ENCODE results near the gene TMEM140. TPM values are rescaled to one million over a fixed set of nuclear protein-coding genes. Genes with fewer than 3 reads are reported as not detected.
A peak's percentile ranks its signal among the peaks of the same experiment; 100 is the strongest.

The TMEM140 gene
- total and polyA plus RNA-seq, 9 of the 15 experiments (the other 6 are each of a cell fraction or from before 2014, with no cell fraction given) = 0.03 to 0.82 (median 0.23) TPM

DNA sequence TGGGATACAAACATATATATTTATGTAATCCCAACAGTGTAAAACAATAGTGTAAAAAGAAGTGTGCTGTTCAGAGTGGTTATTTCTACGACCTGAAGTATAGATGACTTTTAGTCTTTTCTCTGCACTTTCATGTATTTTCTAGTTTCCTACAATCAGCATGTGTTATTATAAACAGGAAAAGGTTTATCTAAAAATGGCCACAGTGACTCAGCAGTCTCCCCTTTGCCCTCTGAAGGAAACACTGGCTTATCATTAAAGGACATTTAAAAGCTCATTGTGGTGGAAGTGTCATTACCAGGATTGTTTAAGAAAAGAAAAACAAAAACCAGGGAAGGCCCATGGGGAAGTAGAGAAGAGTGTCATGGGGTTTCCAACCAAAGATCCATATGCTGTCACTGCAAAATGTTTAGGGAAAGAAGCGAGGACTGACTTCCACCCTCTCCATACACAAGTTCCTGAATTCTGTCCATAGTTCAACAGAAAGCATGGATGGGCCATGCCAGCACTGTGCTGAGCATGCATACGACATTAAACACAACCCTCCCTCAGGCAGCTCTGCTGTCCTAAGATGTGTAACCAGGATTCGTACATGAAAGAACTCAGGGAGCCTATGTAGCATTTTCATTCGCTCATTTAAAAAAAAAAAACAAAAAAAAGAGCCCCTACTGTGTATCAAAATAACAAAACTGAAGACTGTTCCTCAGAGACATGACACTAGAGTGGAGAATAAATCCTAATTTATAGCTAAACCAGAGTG is 12.4 kb downstream of the TMEM140 start (continued):
- TF ChIP-seq TEAD4 (IDR thresholded peaks at IDR 0.05; ENCODE audit: low read length) (peak; percentile 70), TEAD4 (CRISPR knock-in tag; IDR thresholded peaks at IDR 0.05; ENCODE audit: borderline replicate concordance) (no peak), CHAMP1 (IDR thresholded peaks at IDR 0.05) (peak; percentile 73), JUN (IDR thresholded peaks at IDR 0.05; ENCODE audit: borderline replicate concordance, low read depth, low read length) (0 out of 2 replicates have a peak, but pooled peaks have one; percentile 67), JUN (CRISPR knock-in tag; IDR thresholded peaks at IDR 0.05; ENCODE audit: borderline replicate concordance) (no peak), TAF9B (IDR thresholded peaks at IDR 0.05; ENCODE audit: partially characterized antibody) (peak; percentile 66), ETV1 (tag; conservative IDR thresholded peaks at IDR 0.05; ENCODE audit: low read depth) (peak; percentile 94), RBBP5 (IDR thresholded peaks at IDR 0.05; ENCODE audit: borderline replicate concordance, insufficient read depth, low read length, poor library complexity, severe bottlenecking) (peak; percentile 78), KDM5B (IDR thresholded peaks at IDR 0.05; ENCODE audit: insufficient replicate concordance, low read depth, low read length) (peak; percentile 24), ZNF165 (CRISPR knock-in tag; IDR thresholded peaks at IDR 0.05; ENCODE audit: borderline replicate concordance) (peak; percentile 18; the same call in 1 of the 2 replicates), ATF1 (CRISPR knock-in tag; IDR thresholded peaks at IDR 0.05) (no peak), ATF1 (tag; IDR thresholded peaks at IDR 0.05) (peak; percentile 12; the same call in 1 of the 2 replicates), POLR2A (conservative IDR thresholded peaks at IDR 0.05) (no peak), ZNF785 (CRISPR knock-in tag; IDR thresholded peaks at IDR 0.05) (no peak), MEF2A (IDR thresholded peaks at IDR 0.05; ENCODE audit: control insufficient read depth, low read depth, low read length) (peak; percentile 91), FOXA3 (CRISPR knock-in tag; conservative IDR thresholded peaks at IDR 0.05 in 1 of 2, IDR thresholded peaks at IDR 0.05 in 1 of 2) (0 out of 4 replicates have a peak, but pooled peaks of 1 of the 2 experiments have one; percentile 23)
- TF ChIP-seq, protein P1, sequence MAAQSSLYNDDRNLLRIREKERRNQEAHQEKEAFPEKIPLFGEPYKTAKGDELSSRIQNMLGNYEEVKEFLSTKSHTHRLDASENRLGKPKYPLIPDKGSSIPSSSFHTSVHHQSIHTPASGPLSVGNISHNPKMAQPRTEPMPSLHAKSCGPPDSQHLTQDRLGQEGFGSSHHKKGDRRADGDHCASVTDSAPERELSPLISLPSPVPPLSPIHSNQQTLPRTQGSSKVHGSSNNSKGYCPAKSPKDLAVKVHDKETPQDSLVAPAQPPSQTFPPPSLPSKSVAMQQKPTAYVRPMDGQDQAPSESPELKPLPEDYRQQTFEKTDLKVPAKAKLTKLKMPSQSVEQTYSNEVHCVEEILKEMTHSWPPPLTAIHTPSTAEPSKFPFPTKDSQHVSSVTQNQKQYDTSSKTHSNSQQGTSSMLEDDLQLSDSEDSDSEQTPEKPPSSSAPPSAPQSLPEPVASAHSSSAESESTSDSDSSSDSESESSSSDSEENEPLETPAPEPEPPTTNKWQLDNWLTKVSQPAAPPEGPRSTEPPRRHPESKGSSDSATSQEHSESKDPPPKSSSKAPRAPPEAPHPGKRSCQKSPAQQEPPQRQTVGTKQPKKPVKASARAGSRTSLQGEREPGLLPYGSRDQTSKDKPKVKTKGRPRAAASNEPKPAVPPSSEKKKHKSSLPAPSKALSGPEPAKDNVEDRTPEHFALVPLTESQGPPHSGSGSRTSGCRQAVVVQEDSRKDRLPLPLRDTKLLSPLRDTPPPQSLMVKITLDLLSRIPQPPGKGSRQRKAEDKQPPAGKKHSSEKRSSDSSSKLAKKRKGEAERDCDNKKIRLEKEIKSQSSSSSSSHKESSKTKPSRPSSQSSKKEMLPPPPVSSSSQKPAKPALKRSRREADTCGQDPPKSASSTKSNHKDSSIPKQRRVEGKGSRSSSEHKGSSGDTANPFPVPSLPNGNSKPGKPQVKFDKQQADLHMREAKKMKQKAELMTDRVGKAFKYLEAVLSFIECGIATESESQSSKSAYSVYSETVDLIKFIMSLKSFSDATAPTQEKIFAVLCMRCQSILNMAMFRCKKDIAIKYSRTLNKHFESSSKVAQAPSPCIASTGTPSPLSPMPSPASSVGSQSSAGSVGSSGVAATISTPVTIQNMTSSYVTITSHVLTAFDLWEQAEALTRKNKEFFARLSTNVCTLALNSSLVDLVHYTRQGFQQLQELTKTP (IDR thresholded peaks at IDR 0.05; ENCODE audit: low read depth in 1 of 2, partially characterized antibody in 2 of 2) = peak; percentile 58 to 78
- TF ChIP-seq, protein P2, sequence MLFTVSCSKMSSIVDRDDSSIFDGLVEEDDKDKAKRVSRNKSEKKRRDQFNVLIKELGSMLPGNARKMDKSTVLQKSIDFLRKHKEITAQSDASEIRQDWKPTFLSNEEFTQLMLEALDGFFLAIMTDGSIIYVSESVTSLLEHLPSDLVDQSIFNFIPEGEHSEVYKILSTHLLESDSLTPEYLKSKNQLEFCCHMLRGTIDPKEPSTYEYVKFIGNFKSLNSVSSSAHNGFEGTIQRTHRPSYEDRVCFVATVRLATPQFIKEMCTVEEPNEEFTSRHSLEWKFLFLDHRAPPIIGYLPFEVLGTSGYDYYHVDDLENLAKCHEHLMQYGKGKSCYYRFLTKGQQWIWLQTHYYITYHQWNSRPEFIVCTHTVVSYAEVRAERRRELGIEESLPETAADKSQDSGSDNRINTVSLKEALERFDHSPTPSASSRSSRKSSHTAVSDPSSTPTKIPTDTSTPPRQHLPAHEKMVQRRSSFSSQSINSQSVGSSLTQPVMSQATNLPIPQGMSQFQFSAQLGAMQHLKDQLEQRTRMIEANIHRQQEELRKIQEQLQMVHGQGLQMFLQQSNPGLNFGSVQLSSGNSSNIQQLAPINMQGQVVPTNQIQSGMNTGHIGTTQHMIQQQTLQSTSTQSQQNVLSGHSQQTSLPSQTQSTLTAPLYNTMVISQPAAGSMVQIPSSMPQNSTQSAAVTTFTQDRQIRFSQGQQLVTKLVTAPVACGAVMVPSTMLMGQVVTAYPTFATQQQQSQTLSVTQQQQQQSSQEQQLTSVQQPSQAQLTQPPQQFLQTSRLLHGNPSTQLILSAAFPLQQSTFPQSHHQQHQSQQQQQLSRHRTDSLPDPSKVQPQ (CRISPR knock-in tag; IDR thresholded peaks at IDR 0.05; ENCODE audit: borderline replicate concordance) = no peak

All from K562 (cell line).